GM18873 (cell line): ENCODE results near the gene RMDN3.

Source experiments
- ATAC-seq: cut with Tn5 transposase; IDR thresholded peaks from one replicate; pipeline ENCODE4 v1.9.1; 2021; ENCODE audit warnings: mild to moderate bottlenecking, moderate library complexity, moderate number of reproducible peaks; ENCODE audit not compliant: unreplicated experiment, low FRiP score

Gene RMDN3

DNA sequence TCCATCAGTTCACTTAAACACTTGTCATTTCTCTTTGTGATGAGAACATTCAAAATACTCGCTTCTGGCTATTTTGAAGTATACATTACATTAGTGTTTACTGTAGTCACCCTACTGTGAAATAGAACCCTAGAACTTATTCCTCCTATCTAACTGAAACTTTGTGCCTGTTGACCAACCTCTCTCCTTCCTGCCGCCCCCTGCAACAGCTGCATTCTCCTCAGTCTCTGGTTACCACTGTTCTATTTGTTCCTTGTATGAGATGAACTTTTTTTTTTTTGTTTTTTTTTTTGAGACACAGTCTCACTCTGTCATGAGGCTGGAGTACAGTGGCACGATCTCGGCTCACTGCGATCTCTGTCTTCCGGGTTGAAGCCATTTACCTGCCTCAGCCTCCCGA, 57.1 kb downstream of the RMDN3 start:
- ATAC-seq: no peak

DNA sequence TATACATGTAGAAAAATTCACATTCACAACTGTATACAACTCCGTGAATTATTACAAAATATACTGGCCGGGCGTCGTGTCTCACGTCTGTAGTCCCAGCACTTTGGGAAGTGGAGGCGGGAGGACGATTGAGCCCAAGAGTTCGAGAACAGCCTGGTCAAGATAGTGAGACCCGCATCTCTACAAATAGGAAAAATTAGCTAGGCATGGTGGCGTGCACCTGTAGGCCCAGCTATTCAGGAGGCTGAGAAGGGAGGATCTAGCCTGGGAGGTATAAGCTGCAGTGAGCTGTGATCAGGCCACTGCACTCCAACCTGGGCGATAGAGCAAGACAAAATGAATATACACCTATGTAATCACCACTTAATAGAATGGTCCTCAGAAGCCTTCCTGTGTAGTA, 58.8 kb downstream of the RMDN3 start:
- ATAC-seq: no peak

DNA sequence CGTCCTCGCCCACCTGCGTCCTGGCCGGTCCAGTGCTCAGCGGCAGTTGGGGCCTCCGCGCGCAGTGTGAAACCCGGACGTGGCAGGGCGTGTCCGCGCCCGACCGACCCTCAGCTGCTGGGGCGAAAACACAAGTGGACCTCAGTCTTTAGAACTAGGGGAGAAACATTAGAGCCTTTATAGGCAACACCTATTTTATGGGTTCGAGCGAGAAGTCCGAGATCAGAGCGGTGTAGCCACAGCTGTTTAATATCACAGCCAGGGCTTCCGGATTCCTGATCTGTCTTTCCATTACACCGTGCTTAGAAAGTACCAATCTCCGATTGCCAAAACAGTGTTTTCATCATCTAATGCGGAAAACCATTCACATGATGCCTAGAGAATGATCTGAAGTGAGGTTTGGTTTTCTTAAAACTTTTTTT, 59.6 kb downstream of the RMDN3 start:
- peak; percentile 8 for ATAC-seq

DNA sequence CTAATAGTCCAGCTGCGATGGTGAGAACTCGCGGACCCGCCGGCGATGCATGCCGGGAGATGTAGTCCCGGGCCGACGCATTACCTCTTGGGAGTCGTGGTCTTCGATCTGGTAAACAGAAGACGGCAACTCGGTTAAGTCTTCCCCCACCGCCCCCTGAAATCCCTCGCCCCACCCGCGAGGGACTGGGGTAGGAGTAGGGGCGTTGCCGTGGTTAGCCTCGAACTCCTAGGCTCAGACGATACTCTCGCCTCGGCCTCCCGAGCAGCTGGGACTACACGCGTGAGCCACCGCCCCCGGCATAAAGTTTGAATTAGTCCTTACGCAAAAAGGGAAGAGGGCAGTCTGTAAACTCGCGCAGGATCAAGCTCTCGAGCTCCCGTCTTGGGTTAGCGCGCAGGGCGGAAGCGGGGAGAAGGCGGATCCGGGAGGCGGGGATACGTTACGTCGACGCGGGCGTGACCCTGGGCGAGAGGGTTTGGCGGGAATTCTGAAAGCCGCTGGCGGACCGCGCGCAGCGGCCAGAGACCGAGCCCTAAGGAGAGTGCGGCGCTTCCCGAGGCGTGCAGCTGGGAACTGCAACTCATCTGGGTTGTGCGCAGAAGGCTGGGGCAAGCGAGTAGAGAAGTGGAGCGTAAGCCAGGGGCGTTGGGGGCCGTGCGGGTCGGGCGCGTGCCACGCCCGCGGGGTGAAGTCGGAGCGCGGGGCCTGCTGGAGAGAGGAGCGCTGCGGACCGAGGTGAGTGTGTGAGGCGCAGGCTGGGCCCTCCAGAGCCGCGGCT, 60.2 kb downstream of the RMDN3 start, which contains the start of gene RAD51:
Gene RAD51, plus strand, starts transcription at position 487 of the 781 bp plus-strand sequence. CDS start 3,585 bp downstream, outside the sequence.
- ATAC-seq: peak; percentile 69

DNA sequence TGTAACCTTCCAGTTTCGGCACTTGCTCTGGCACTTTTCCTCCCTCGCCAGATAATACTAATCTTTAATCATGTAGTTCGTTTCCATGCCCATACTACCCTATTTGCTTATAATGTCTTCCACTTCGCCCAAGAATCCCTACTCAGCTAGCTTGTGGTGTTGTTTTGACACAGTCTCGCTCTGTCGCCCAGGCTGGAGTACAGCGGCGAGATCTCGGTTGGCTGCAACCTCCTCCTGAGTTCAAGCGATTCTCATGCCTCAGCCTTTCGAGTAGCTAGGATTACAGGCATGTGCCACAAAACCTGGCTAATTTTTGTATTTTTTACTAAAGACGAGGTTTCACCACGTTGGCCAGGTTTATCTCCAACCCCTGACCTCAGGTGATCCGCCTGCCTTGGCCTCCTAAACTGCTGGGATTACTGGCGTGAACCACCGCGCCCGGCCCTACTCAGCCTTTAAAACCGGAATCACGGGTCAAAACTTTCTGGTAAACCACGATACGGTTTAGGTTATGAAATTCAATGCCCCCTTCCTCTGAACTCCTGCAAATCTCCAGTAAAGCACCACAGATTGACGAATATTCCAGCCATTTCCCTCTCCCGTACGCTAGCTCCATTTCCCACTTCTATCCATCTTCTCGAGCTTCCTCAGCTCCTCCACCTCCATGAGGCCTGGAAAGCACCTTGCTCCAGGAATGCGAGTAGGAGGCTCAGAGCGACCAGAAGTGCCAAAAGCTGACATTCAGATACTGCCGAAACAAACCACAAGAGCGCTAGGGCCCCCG, 61.0 kb downstream of the RMDN3 start:
- no peak for ATAC-seq

DNA sequence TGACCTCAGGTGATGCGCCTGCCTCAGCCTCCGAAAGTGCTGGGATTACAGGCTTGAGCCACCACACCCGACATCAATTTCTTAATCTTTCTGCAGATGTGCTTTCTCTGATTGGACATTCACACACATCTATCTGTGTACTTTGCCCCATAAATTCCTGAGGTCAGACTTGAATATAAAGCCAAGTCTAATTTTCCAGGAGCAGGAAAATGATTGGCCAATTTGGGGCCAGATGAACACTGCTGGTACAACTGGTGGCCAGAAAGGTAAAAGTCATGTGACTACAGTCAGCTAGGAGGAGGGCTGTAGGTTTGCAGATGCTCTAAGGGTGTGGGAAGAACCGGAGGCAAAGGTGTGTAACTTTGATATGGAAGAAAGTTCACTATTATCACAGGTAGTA, 63.3 kb downstream of the RMDN3 start:
- ATAC-seq: no peak

DNA sequence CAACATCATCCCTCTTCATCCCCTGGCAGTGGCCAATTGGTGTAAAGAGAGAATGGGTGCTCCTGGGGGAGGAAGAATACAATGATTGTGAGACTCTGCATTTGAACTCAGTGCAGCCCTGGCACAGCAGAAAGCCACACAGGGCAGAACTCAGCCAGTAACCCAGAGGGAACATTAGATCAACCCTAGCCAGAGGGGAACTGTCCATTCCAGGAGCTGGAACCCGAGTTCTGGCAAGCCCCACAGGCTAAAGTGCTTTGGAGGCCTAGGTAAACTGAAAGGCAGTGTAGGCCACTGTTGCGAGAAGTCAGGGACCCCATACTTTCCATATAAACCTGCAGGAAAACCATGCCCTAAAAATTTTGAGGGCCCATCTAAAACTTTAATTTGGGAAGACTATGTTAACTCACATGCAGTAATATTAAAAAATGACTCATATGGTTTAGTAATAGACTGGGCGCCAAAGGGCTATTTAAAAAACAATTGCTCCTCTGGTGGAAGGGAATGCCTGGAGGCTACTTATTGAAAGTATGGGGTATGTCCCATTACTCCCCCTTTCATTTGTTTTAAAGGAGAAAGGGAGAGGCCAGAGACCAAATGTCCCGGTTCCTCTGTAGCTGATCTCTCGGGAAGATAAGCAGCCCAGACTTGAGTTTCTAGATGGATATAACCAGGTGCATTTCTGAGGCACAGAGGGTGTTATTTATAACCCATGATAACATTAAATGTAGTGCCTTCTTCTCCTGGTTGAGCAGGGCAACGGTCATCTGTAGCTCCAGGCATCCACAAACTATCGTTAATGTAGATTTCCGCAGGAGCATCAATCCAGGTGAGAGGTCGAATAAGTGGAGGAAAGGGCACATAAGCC, 65.9 kb downstream of the RMDN3 start:
- ATAC-seq: no peak
